KOPT-K1 (cell line): ENCODE data around the gene KCNN4.
"Not testable (repeated sequence)": the region's sequence is repeated elsewhere in the genome, so short reads cannot be mapped to it uniquely, and the experiment has no call there.

Source experiments
- H3K27ac ChIP-seq: fragments of 200-600 bp; sonication (generic); 2 replicates; pipeline ENCODE4 v1.5.1; 2016; ENCODE audit warnings: antibody characterized with exemption, mild to moderate bottlenecking, low read depth, low read length; ENCODE audit not compliant: poor library complexity, severe bottlenecking
- H3K36me3 ChIP-seq: fragments of 200-600 bp; sonication (generic); 2 replicates; pipeline ENCODE4 v1.5.1; 2017; ENCODE audit warnings: antibody characterized with exemption, mild to moderate bottlenecking, low read length, moderate library complexity; ENCODE audit not compliant: insufficient read depth
- H3K9me3 ChIP-seq: fragments of 200-600 bp; sonication (generic); 2 replicates; pipeline ENCODE4 v1.5.1; 2017; ENCODE audit warnings: antibody characterized with exemption, low read length, mild to moderate bottlenecking; ENCODE audit not compliant: insufficient read depth, poor library complexity, severe bottlenecking

KCNN4 gene

DNA sequence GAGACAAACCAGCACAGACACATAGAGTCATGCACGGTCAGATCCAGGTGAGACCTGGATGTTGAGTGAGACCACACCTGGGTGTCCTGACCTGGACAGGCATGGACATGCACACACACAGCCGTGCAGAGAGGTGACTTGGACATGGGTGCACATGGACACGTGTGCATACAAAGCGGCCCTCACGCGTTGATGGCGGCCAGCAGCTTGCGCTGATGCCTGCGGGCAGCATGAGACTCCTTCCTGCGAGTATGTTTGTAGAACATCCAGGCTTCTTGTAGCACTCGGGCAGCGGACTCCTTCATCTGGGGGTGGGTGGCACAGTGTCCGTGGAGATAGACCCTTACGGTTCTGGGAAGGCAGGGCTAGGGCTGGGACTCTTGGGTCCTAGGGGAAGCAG is 11.5 kb downstream of the KCNN4 start:
- Histone ChIP-seq H3K9me3 (no peaks in the 10 kb centered on the region), H3K36me3 (peaks cover 91% of the 10 kb centered on the region), H3K27ac (no peak overlapping the region)

DNA sequence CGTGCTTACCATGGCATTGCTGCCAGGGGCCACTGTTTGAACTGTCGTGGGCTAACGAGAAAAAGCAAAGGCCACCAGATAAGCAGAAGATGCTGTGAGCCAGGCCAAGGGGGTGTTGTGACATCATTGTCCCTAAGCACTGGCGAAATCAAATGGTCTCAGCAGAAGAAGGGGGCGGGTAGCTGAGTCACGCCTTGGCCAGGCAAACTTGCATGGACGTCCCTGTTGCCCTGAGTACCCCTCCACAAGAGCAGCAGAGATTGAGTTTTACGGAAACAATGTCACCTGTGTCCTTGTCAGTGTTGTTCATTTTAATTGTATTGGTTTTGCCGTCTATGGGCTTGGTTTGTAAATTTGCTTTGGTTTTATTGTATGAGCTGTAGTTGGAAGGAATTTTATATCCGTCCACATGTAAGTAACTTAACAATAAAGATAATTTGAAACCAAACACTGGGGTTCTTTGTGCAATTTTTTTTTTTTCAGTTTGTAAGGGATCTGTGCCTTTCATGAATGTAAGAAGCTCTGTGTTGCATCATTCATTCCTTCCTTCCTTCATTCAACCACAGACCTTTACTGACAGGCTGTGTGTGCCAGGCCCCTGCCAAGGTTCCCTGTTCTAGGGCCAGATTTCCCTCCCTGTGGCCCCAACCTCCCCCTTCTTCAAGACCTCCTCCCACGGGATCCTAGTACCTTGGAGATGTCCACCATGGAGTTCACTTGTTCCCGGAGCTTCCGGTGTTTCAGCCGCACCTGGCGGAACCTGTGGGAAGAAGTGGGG is 12.3 kb downstream of the KCNN4 start:
- H3K9me3 ChIP-seq = no peaks in the 10 kb centered on the region
- H3K27ac ChIP-seq = no peak overlapping the region
- H3K36me3 ChIP-seq = peaks cover 84% of the 10 kb centered on the region

DNA sequence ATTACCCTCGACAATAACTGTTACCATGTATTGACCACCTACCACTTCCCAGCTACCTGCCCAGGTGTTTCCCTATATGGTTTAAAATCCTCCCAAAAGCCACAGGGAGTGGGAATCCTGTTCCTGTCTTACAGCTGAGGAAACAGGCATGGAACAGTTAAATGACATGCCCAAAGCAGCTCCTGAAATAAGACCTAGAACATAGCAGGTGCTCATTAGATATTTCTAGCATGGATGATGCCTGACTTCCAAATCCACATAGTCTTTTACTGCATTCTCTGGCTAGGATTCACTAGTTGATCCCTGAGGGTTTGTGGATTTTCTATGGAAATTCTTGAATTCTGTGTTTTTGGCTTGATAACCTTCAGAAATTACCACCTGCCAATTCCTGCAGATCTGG is 13.0 kb downstream of the KCNN4 start:
- Histone ChIP-seq H3K9me3 (no peaks in the 10 kb centered on the region), H3K27ac (no peak overlapping the region), H3K36me3 (peaks cover 77% of the 10 kb centered on the region)

DNA sequence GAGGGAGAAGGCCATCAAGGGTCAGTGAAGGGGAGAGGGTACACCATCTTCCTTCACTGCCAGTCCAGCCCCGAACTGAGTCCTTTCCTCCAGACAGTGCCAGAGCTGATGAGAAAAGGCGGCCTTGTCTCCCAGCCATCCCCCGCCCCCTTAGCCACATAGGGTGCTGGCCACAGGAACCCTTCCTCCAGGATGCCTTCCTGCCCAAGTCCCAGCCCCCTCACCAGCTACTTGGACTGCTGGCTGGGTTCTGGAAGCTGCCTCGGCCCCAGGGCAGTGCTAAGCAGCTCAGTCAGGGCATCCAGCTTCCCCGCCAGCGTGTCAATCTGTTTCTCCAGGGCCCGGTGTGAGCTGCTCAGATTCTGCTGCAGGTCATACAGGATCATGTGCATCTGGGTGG is 13.5 kb downstream of the KCNN4 start:
- Histone ChIP-seq H3K27ac (no peak overlapping the region), H3K9me3 (no peaks in the 10 kb centered on the region), H3K36me3 (peaks cover 72% of the 10 kb centered on the region)

DNA sequence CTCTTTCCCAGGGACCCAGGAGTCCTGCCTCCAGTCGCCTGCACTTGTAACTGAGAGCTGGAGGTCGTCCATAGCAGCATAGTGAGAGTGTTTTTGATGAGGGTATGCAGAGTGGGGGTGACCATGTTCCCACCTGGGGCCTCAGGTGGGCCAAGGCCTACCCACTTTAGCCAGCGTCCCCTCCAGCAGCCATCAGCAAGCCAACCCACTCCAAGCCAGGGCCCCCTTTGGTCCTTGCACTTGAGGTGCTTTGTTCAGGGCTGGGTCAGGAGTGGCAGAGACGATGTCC is 14.1 kb downstream of the KCNN4 start:
- Histone ChIP-seq H3K27ac (no peak overlapping the region), H3K36me3 (peaks cover 66% of the 10 kb centered on the region), H3K9me3 (no peaks in the 10 kb centered on the region)

DNA sequence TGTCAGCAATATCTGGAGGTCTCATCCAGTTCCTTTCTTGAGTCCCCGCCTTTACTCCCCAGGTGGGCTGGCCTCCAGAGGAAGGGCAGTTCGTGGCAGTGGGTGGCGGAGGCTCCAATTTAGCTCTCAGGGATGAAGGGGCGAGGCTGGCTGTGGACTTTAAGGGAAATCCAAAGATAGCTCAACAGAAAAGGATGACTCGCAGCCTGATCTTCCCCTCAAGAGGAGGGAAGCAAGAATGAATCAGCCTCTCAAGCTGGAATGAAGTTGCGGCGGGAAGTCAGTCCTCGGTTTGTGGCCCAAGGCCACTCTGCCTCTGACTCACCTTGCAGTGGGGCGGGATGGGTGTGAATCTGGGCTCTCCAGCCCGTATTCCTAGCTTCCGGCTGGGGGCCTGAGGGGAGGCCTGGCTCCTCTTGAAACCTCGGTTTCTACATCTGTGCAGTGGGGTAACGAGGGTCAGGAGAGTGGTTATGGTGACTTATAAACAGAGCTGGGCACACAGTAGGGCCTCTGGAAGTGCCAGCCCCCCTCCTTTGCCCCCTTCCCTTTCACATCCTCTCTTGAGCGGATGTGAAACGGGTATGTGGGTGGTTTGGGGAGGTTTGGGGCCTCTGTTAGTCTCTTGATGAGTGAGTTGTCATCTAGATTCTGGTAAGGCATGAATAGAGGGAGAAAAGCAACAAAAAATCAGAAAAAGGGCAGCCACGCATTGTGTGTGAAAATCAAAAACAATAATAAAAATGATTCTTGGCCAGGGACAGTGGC is 15.5 kb downstream of the KCNN4 start:
- Histone ChIP-seq H3K9me3 (no peaks in the 10 kb centered on the region), H3K36me3 (peaks cover 52% of the 10 kb centered on the region), H3K27ac (no peak overlapping the region)

DNA sequence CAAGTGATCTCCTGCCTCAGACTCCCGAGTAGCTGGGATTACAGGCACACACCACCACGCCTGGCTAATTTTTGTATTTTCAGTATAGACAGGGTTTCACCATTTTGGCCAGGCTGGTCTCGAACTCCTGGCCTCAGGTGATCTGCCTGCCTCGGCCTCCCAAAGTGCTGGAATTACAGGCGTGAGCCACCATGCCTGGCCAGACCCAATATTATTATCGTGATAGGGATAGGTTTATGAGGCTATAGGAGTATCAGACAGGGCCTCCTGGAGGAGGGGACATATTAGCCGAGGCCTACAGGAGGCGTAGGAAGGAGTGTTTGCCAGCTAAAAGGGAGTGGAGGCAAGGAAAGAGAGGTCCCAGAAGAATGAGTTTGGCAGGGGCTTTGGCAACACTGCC is 16.1 kb downstream of the KCNN4 start:
- H3K36me3 ChIP-seq = peaks cover 46% of the 10 kb centered on the region
- H3K27ac ChIP-seq, H3K9me3 ChIP-seq: not testable (repeated sequence)

DNA sequence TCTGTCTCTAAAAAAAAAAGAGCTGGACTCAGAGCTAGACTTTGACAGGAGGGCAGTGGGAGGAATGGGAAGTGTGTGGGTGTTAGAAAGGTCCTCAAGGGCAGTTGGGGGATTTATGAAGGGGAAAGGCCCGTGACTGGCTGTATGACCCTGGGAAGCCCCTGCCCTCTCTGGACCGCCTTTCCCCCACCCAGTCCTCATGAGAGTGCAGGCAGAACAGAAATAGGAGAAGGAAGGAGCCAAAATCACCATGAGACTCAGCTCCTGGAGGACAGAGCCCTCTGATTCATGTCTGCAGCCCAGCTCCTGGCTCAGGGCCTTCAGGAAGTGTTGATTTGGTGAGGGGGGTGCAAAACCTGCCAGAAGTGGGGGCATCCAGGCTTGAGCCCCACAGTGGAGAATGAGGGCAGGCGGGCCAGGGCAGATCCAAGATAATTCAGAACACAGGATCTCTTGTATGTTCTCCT is 17.3 kb downstream of the KCNN4 start:
- no peaks in the 10 kb centered on the region for H3K9me3 ChIP-seq
- peaks cover 34% of the 10 kb centered on the region for H3K36me3 ChIP-seq
- no peak overlapping the region for H3K27ac ChIP-seq

DNA sequence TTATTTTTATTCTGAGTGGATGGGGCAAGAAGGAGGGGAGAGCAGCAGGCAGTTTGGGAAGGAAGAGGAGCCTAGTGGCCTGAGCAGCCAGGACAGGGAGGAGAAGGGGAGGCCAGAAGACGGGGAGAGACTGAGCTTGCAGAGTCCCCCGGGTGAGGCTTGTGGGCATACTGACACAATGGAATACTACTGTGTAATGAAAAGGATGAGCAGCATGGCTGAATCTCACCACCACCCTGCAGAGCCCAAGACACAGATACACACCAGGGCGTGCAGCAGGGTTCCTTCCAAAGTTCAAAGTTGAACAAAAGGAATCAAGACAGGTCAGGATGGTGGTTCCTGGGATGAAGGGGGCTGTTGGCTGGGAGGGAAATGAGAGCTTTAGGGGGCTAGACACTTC is 18.0 kb downstream of the KCNN4 start:
- Histone ChIP-seq H3K36me3 (peaks cover 27% of the 10 kb centered on the region), H3K9me3 (no peaks in the 10 kb centered on the region), H3K27ac (no peak overlapping the region)

DNA sequence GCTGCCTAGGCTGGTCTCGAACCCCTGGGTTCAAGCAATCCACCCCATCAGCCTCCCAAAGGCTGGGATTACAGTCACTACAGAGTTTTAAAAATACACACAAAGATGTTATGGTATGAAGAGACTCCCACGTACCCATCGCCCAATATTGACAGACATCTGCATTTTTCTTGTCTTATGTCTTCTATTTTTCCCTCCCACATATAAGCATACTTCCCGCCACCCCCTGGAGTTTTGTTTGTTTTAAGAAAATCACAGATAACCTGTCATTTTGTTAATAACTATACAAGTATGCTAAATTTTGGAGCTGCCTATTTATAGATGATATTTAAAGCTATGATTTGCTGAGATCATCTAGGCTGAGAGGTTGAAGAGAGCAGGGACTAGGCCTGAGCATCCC is 19.8 kb downstream of the KCNN4 start:
- no peaks in the 10 kb centered on the region for H3K9me3 ChIP-seq
- H3K27ac ChIP-seq = no peak overlapping the region
- H3K36me3 ChIP-seq = peaks cover 12% of the 10 kb centered on the region

DNA sequence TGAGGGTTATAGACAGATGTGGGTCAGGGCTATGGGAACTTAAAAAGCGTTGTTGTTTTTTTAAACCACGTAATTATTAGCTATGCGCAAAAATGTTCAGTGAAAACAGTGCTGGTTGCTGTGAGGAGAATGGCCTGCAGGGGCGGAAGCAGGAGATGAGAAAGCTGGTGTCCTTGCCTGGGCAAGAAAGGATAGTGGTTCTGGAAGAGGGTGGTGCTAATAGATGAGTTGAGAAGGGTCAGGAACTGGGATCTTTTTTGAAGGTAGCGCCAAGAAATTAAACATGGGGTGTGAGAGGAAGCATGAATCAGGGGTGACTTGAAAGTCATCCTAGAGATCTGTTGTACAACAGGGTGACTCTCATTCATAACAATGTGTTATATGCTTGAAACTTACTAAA is 21.3 kb downstream of the KCNN4 start:
- H3K9me3 ChIP-seq = no peaks in the 10 kb centered on the region
- no peak overlapping the region for H3K27ac ChIP-seq
- no peaks in the 10 kb centered on the region; the same call in 1 of the 2 replicates for H3K36me3 ChIP-seq

DNA sequence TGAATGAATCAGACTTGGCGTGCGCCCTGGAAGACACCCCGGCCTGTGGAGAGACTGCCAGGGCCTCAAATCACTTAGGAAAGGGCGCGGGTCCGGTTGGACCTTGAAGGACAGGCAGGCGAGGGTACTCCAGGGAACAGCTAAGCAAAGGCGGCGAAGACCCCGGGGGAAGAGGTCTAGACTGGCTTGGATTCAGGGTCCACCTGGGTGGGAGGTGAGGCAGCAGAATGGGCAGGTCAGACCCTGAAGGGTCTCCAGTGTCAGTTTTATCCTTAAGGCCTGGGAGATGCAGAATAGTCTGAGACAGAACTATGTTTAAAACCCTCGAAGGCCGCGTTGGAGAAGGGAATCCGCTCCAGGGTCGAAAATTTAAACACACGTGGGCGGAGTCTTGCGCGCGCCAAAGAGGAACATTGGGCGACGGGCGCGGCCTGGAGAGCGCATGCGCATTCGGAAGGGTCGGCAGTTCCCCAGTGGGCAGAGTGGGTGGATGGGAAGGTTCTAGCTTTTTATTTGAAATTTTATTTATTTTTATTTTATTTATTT is 25.4 kb downstream of the KCNN4 start:
- peak overlapping the region; percentile 99 for H3K27ac ChIP-seq
- no peaks in the 10 kb centered on the region for H3K9me3 ChIP-seq
- H3K36me3 ChIP-seq = peaks cover 25% of the 10 kb centered on the region

DNA sequence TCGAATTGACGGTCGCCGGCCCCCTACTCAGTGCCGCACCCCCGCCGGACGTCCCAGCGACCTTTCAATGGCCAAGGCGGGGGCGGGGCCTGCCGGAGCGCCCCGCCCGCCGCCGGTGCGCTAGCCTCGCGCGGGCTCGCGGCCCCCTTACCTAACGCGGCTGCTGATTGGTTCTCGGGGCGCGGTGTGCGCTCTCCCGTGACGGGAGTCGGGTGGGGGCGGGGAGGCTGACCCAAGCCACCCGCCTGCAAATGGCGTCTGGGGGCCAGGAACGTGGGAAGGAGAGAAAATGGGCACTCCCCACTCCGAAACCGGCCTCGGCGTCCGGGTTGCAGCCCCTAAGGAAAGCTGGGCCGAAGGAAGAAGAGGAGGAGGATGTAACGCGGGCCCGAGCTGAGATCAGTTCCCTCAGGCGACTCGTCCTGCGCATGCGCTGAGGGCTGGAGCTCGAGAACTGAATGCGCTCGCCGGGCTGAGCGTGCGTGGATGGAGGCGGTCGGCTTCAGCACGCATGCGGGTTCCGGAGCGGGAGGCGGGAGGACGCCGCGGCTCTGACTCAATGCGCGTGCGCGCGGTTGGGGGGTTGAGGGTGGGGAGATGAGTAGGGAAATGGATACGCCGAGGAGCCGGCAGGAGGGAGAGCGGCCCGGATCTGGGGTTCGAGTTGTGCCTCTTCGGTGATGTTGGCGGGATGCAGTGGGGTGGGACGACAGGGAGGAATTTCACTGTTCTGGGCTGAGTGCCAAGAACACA is 26.1 kb downstream of the KCNN4 start, which contains the start of gene SMG9:
Gene SMG9, minus strand, starts transcription at position 460 of the 753 bp plus-strand sequence. CDS start 4,221 bp downstream, outside the sequence.
- no peaks in the 10 kb centered on the region for H3K9me3 ChIP-seq
- H3K27ac ChIP-seq = peak within 1 kb of the TSS; percentile 99
- H3K36me3 ChIP-seq = peaks cover 31% of the 10 kb centered on the region

DNA sequence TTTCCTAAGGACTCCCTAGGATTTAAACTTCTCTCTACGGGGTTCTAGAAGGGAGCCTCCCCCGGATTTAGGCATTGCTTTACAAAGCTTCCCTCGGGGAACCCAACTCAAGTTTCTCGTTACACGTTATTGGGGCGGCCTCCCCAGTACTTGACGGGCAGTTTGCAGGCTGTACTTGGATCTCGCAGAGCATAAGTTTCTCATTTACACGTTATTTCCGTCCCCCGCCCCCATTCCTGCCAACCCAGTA is 26.6 kb downstream of the KCNN4 start:
- Histone ChIP-seq H3K27ac (peak overlapping the region; percentile 99), H3K36me3 (peaks cover 36% of the 10 kb centered on the region)

DNA sequence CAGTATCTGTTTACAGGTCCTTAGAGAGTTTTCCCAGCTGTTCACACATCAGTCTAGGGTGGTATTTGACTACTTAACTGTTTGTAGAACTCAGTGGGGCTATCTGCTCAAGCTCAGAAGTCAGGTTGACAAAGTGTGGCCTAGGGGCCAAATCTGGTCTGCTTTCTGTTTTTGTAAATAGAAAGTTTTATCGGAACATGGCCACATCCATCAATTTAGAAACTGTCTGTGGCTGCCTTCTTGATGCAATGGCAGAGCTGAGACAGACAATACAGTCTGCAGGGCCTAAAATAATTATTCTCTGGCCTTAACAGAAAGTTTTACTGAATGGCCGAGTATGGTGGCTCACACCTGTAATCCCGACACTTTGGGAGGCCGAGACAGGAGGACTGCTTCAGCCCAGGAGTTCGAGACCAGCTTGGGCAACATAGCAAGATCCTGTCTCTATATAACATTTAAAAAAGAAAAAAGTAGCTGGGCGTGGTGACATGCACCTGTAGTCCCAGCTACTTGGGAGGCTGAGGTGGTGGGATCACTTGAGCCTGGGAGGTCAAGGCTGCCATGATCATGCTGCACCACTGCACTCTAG is 28.4 kb downstream of the KCNN4 start:
- H3K9me3 ChIP-seq = no peaks in the 10 kb centered on the region
- H3K36me3 ChIP-seq = peaks cover 54% of the 10 kb centered on the region
- no peak overlapping the region for H3K27ac ChIP-seq

More for the DNA sequence above, 26.6 kb downstream of the KCNN4 start:
- H3K9me3 ChIP-seq = no peaks in the 10 kb centered on the region
